PC-9 (cell line): ENCODE data around the gene UBR7. TPM values are rescaled to one million over a fixed set of nuclear protein-coding genes. Genes with fewer than 3 reads are reported as not detected.

Experiments
- BruUV-seq: library from RNA; stranded (reverse); fragments of 400-500 nt; replicated peaks from 2 replicates; lab custom pipeline; 2021; lab: Mats Ljungman, UMichigan
- CTCF ChIA-PET: fragments of 300-600 bp; sonication (Branson Sonifier 250); formaldehyde crosslinking; loops from one replicate; lab custom pipeline; 2022; ENCODE audit warnings: antibody characterized with exemption; lab: Charles Lee
- POLR2A ChIA-PET: fragments of 300-600 bp; sonication (Branson Sonifier 250); formaldehyde crosslinking; loops from one replicate; lab custom pipeline; 2022; ENCODE audit warnings: antibody characterized with exemption; ENCODE audit not compliant: unreplicated experiment; lab: Charles Lee
- DNase-seq, 2 experiments: peaks; one replicate each; pipeline versions ENCODE4 v3.0.0 to v3.0.0-alpha.2; 2015 to 2022; ENCODE audit warnings: mixed read lengths in 1 of 2
- H2AFZ ChIP-seq: fragments of 200-600 bp; sonication (generic); 2 replicates; pipeline ENCODE4 v1.8.1; 2017; ENCODE audit warnings: antibody characterized with exemption
- H3F3A ChIP-seq: fragments of 200-600 bp; sonication (generic); 2 replicates; pipeline ENCODE4 v1.8.1; 2017; ENCODE audit warnings: antibody characterized with exemption, mild to moderate bottlenecking, low read depth; ENCODE audit not compliant: insufficient read depth
- H3K27ac ChIP-seq: fragments of 200-600 bp; sonication (generic); 2 replicates; pipeline ENCODE4 v1.6.1; 2016; ENCODE audit warnings: mixed run types
- H3K27me3 ChIP-seq: fragments of 200-600 bp; sonication (generic); 2 replicates; pipeline ENCODE4 v1.6.1; 2016; ENCODE audit warnings: low read depth, mixed run types; ENCODE audit not compliant: insufficient read depth
- H3K36me3 ChIP-seq: fragments of 200-600 bp; sonication (generic); 2 replicates; pipeline ENCODE4 v1.6.1; 2016; ENCODE audit warnings: low read depth, mixed run types
- H3K4me1 ChIP-seq: fragments of 200-600 bp; sonication (generic); replicated peaks from 2 replicates; pipeline ENCODE4 v1.6.1; 2016; ENCODE audit warnings: mixed run types; ENCODE audit not compliant: insufficient read depth
- H3K4me2 ChIP-seq: fragments of 200-600 bp; sonication (generic); 2 replicates; pipeline ENCODE4 v1.6.1; 2017; ENCODE audit warnings: mixed run types
- H3K4me3 ChIP-seq: fragments of 200-600 bp; sonication (generic); 2 replicates; pipeline ENCODE4 v1.6.1; 2016; ENCODE audit warnings: mixed run types
- H3K79me2 ChIP-seq: fragments of 200-600 bp; sonication (generic); 2 replicates; pipeline ENCODE4 v1.6.1; 2017; ENCODE audit warnings: low read depth, mixed run types
- H3K9me2 ChIP-seq: fragments of 200-600 bp; sonication (generic); 2 replicates; pipeline ENCODE4 v1.8.1; 2017; ENCODE audit warnings: mild to moderate bottlenecking; ENCODE audit not compliant: insufficient read depth
- H3K9me3 ChIP-seq: fragments of 200-600 bp; sonication (generic); 2 replicates; pipeline ENCODE4 v1.8.1; 2016; ENCODE audit warnings: low read depth; ENCODE audit not compliant: insufficient read depth
- H4K20me1 ChIP-seq: fragments of 200-600 bp; sonication (generic); 2 replicates; pipeline ENCODE4 v1.8.1; 2017; ENCODE audit not compliant: insufficient read depth
- EZH2 ChIP-seq: fragments of 200-600 bp; sonication (generic); IDR thresholded peaks from 2 replicates; pipeline ENCODE4 v1.8.0; 2017; ENCODE audit warnings: antibody characterized with exemption, low read depth
- intact Hi-C: fragments of 100-400 bp; cut with micrococcal nuclease; formaldehyde crosslinking; loops from one replicate; pipeline ENCODE4 v1.10.0; 2022; ENCODE audit not compliant: unreplicated experiment
- total RNA-seq: library from RNA; stranded (reverse); gene quantifications from 2 replicates; pipeline ENCODE4 v1.2.3, GENCODE V29; 2021
- TF ChIP-seq, protein P1 (sequence below): fragments of 200-600 bp; sonication (generic); conservative IDR thresholded peaks from 2 replicates; pipeline ENCODE4 v1.6.1; 2017; ENCODE audit warnings: mixed run types, antibody characterized with exemption, mild to moderate bottlenecking, moderate library complexity

UBR7 gene
- total RNA-seq, 1 experiment from 2014 or later, result 14.3 TPM

- Histone ChIP-seq H3K27ac (no peak overlapping the region), H3K4me1 (no peaks in the 10 kb centered on the region), H3K27me3 (no peaks in the 10 kb centered on the region), H3K9me3 (no peaks in the 10 kb centered on the region), H3K9me2 (no peaks in the 10 kb centered on the region), H3F3A (peaks cover 13% of the 10 kb centered on the region; the same call in 1 of the 2 replicates), H3K79me2 (no peaks in the 10 kb centered on the region), H2AFZ (no peak overlapping the region), H4K20me1 (no peaks in the 10 kb centered on the region), H3K4me3 (no peak overlapping the region), H3K36me3 (no peaks in the 10 kb centered on the region), H3K4me2 (no peak overlapping the region)
- no peak for DNase-seq
- BruUV-seq, result no TSS peak
- ChIA-PET POLR2A (no interaction called here), CTCF (interaction anchor here (0.6 kb wide), 1 partner anchor 75 kb away, joined by 11 read pairs; no protein-coding TSS in a partner anchor)
- intact Hi-C loops, result no loop called here
- TF ChIP-seq, protein P1, sequence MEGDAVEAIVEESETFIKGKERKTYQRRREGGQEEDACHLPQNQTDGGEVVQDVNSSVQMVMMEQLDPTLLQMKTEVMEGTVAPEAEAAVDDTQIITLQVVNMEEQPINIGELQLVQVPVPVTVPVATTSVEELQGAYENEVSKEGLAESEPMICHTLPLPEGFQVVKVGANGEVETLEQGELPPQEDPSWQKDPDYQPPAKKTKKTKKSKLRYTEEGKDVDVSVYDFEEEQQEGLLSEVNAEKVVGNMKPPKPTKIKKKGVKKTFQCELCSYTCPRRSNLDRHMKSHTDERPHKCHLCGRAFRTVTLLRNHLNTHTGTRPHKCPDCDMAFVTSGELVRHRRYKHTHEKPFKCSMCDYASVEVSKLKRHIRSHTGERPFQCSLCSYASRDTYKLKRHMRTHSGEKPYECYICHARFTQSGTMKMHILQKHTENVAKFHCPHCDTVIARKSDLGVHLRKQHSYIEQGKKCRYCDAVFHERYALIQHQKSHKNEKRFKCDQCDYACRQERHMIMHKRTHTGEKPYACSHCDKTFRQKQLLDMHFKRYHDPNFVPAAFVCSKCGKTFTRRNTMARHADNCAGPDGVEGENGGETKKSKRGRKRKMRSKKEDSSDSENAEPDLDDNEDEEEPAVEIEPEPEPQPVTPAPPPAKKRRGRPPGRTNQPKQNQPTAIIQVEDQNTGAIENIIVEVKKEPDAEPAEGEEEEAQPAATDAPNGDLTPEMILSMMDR, result no peak
- no peak for TF ChIP-seq EZH2
Observed at GRCh38 chr14:93195316-93195999, 11.6 kb upstream of the UBR7 start.

- DNase-seq, result no peak
- ChIA-PET POLR2A (no interaction called here), CTCF (no interaction called here)
- Histone ChIP-seq H3K4me2 (no peak overlapping the region), H3K9me2 (no peaks in the 10 kb centered on the region), H3F3A (peaks cover 14% of the 10 kb centered on the region; the same call in 1 of the 2 replicates), H2AFZ (no peak overlapping the region), H4K20me1 (no peaks in the 10 kb centered on the region), H3K27me3 (no peaks in the 10 kb centered on the region), H3K4me1 (no peaks in the 10 kb centered on the region), H3K79me2 (0 out of 2 replicates have a peak, but pooled peaks cover 1% of the 10 kb centered on the region), H3K4me3 (no peak overlapping the region), H3K9me3 (no peaks in the 10 kb centered on the region), H3K27ac (no peak overlapping the region), H3K36me3 (no peaks in the 10 kb centered on the region)
- intact Hi-C loops, result no loop called here
- TF ChIP-seq, protein P1, result no peak
- TF ChIP-seq EZH2, result no peak
- no TSS peak for BruUV-seq
Observed at GRCh38 chr14:93199031-93199430, 8.0 kb upstream of the UBR7 start.

DNA sequence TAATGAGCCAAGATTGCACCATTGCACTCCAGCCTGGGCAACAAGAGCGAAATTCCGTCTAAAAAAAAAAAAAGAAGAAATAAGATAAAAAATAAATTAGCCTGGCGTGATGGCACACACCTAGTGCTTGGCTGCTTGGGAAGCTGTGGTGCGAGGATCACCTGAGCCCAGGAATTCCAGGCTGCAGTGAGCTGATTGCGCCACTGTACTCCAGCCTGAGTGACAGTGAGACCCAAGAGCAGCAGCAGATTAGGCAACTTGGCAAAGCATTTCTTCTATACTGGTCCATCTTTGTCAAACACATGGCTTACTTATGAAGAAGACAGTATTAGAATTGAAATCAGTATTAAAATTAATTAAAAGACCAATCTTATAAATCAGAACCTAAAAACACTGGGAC, 6.5 kb upstream of the UBR7 start:
- peaks cover 14% of the 10 kb centered on the region; the same call in 1 of the 2 replicates for H3F3A ChIP-seq
- no peaks in the 10 kb centered on the region for H3K9me3 ChIP-seq
- H2AFZ ChIP-seq, result no peak overlapping the region
- POLR2A ChIA-PET, result no interaction called here
- H3K79me2 ChIP-seq, result peaks cover 16% of the 10 kb centered on the region
- BruUV-seq, result no TSS peak
- no peak for DNase-seq
- H3K27ac ChIP-seq, result no peak overlapping the region
- intact Hi-C loops, result no loop called here
- no peaks in the 10 kb centered on the region for H3K9me2 ChIP-seq
- peaks cover 3% of the 10 kb centered on the region; the same call in 1 of the 2 replicates for H3K4me1 ChIP-seq
- no peak for TF ChIP-seq EZH2
- TF ChIP-seq, protein P1, result no peak
- no peaks in the 10 kb centered on the region for H3K27me3 ChIP-seq
- CTCF ChIA-PET, result interaction anchor here (0.5 kb wide), 1 partner anchor 95 kb away, joined by 6 read pairs; no protein-coding TSS in a partner anchor
- H3K4me2 ChIP-seq, result no peak overlapping the region
- H3K4me3 ChIP-seq, result no peak overlapping the region
- no peaks in the 10 kb centered on the region; the same call in 1 of the 2 replicates for H3K36me3 ChIP-seq
- no peaks in the 10 kb centered on the region for H4K20me1 ChIP-seq
